Natural killer cell treated with Interleukin-12 subunit alpha and Interleukin-12 subunit beta and Interleukin-15 and Interleukin-18, amount 100 ng/mL, for 72 hours (primary cell): ENCODE measurements around the gene XKR7. TPM values are rescaled to one million over a fixed set of nuclear protein-coding genes. Genes with fewer than 3 reads are reported as not detected.

Source experiments
- total RNA-seq, 2 donors: library from RNA; stranded (reverse); gene quantifications; one replicate each; pipeline ENCODE4 v1.2.3, GENCODE V29; 2022

Gene XKR7
- total RNA-seq, 2 donors from 2014 or later = 0.05 TPM; not detected in 1

Other genes starting within 250 kb of the XKR7 start
- gene BCL2L1, start 245.3 kb upstream of the XKR7 start, total RNA-seq = 100 to 1,000 TPM; 140 to 325 TPM
- gene TPX2, start 228.9 kb upstream of the XKR7 start, total RNA-seq = 100 to 1,000 TPM in 1 of 2 donors, 10 to 100 TPM in 1; 51.8 to 102 TPM
- gene MYLK2, start 148.8 kb upstream of the XKR7 start, total RNA-seq = 1 to 10 TPM in 1 of 2 donors, under 1 TPM in 1; 0.98 to 1.8 TPM
- not detected for gene FOXS1, start 122.5 kb upstream of the XKR7 start, total RNA-seq
- gene DUSP15, start 97.6 kb upstream of the XKR7 start, total RNA-seq = not detected
- not detected for gene TTLL9, start 97.5 kb upstream of the XKR7 start, total RNA-seq
- 10 to 100 TPM; 15.6 to 18.7 TPM for gene PDRG1, start 16.1 kb upstream of the XKR7 start, total RNA-seq
- gene CCM2L, start 42.3 kb downstream of the XKR7 start, total RNA-seq = not detected
- under 1 TPM in 1 of 2 donors, not detected in 1; 0.14 TPM for gene HCK, start 84.1 kb downstream of the XKR7 start, total RNA-seq
- 10 to 100 TPM; 57.9 to 58.1 TPM for gene TM9SF4, start 141.6 kb downstream of the XKR7 start, total RNA-seq
- 10 to 100 TPM; 32.8 to 39.4 TPM for gene PLAGL2, start 239.6 kb downstream of the XKR7 start, total RNA-seq
- 10 to 100 TPM; 36.6 to 50.0 TPM for gene POFUT1, start 239.7 kb downstream of the XKR7 start, total RNA-seq